Measurements from ENCODE around the gene AGK.

DNA sequence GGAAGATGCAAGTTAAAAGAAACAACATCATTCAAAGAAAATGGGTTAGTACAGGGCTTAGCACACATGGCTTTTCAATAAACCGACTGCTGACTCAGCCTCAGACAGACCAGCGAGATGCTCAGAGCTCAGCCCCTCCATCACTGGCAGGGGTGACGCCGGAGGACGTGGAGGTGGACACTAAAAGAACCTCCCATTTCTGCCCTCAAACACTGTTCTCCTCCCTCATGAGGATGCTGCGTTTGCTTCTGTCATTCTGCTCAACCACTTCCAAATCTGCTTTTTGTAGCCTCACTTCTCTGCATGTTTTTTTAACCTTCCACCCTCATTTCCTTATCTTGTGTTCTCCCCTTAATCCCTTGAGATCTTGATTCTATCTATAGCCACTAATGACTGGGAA lies 135.5 kb downstream of the AGK start:
- TF ChIP-seq POLR2AphosphoS5 (IDR thresholded peaks at IDR 0.05) (no peak), EP300 (IDR thresholded peaks at IDR 0.05) (no peak), POLR2A (IDR thresholded peaks at IDR 0.05) (no peak)
- TF ChIP-seq, protein P1, sequence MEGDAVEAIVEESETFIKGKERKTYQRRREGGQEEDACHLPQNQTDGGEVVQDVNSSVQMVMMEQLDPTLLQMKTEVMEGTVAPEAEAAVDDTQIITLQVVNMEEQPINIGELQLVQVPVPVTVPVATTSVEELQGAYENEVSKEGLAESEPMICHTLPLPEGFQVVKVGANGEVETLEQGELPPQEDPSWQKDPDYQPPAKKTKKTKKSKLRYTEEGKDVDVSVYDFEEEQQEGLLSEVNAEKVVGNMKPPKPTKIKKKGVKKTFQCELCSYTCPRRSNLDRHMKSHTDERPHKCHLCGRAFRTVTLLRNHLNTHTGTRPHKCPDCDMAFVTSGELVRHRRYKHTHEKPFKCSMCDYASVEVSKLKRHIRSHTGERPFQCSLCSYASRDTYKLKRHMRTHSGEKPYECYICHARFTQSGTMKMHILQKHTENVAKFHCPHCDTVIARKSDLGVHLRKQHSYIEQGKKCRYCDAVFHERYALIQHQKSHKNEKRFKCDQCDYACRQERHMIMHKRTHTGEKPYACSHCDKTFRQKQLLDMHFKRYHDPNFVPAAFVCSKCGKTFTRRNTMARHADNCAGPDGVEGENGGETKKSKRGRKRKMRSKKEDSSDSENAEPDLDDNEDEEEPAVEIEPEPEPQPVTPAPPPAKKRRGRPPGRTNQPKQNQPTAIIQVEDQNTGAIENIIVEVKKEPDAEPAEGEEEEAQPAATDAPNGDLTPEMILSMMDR (IDR thresholded peaks at IDR 0.05), result no peak
